M059J (cell line): ENCODE measurements around the gene TBC1D30. TPM values are rescaled to one million over a fixed set of nuclear protein-coding genes. Genes with fewer than 3 reads are reported as not detected.

ENCODE experiments used
- DNase-seq: peaks from one replicate; pipeline ENCODE4 v3.0.0-alpha.2; 2012; ENCODE audit warnings: low read depth
- total RNA-seq: library from RNA; depleted of rRNA; stranded (reverse); fragments of >200 nt; shearing (Covaris generic); gene quantifications from 2 replicates; pipeline ENCODE4 v1.2.3, GENCODE V29; 2014

TBC1D30 gene
- total RNA-seq, 1 experiment from 2014 or later = 3.2 TPM

DNA sequence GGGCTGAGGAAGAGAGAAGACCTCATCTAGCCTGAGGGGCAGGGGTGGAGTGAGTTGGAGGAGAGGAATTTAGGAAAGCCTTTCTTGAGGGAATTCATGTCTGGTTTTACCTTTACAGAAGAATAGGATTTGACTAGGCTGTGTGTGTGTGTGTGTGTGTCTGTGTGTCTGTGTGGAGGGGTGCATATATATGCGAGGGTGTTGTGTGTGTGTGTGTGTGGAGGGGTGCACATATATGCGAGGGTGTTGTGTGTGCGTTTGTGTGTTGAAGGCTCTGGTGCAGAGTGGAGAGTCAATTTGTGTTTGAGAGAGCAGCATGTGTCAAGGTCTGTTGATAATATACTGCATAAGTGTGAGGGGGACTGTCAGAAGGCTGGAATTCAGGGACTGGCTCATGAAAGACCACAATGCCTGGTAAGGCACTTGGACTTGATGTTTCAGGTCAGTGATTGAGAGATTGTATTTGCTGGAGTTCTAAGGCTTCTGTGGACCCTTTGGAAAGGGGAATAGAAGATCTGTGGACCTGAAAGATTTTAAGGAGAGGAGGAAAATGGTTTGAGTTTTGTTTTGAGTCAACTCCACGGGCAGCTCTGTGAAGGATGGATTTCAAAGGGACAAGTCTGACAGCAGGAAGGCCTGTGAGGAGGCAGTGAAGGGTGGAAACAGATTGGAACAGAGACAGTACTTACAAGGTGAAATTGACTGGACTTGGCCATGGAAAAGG, 34.6 kb downstream of the TBC1D30 start:
- no peak for DNase-seq

DNA sequence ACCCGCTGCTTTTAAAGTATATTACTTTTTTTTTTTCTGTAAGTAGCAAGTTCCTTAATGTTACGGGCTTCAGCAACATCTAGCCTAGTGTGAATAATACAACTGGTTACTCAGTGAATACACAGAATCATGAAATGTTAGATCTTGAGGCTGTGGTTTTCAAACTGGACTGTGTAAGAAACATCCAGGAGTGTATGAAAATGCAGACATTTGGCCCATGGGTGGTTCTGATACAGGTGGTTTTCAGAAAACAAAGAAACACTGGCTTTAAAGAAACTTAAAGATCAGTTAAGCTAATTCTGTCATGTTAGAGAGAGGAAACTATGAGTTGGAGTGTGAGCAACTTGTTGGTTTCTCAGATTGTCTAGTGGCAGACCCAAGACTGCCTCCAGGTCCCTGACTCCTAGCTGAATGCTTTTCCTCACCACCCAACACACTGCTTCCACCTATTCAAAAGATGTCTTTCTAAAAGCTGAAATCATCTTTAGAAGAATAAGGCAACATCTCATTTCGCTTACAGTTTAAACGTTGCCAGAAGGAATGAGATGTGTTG, 36.1 kb downstream of the TBC1D30 start:
- no peak for DNase-seq

DNA sequence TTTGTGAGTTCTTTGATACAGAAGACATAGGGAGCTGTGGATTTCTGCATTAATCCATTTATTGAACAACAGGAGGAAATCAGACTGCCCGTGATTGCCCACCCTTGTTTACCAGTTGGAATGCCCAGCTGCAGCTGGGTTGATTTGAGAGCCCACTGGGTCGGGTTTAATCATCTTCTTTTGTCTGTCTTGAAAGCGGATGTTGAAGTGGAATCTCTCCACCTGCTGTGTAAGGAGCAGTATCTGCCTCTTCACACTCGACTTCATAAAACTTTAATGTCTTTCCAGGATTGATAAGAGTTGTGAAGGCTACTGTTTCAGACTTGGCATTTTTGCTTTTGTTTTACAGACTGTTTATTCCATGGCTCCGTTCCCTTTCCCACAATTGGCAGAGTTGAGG, 39.9 kb downstream of the TBC1D30 start:
- DNase-seq = no peak

DNA sequence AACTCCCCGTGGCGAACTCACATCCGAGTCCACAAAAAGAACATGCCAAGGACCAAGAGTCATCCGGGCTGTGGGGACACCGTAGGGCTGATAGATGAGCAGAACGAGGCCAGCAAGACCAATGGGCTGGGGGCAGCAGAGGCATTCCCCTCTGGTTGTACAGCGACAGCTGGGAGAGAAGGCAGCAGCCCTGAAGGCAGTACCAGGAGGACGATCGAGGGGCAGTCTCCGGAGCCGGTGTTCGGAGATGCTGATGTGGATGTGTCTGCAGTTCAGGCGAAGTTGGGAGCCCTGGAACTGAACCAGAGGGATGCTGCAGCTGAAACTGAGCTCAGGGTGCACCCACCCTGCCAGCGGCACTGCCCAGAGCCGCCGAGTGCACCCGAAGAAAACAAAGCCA, 50.7 kb downstream of the TBC1D30 start:
- DNase-seq = no peak

- DNase-seq = no peak
Observed at GRCh38 chr12:64876388-64877071, 52.1 kb downstream of the TBC1D30 start.

DNA sequence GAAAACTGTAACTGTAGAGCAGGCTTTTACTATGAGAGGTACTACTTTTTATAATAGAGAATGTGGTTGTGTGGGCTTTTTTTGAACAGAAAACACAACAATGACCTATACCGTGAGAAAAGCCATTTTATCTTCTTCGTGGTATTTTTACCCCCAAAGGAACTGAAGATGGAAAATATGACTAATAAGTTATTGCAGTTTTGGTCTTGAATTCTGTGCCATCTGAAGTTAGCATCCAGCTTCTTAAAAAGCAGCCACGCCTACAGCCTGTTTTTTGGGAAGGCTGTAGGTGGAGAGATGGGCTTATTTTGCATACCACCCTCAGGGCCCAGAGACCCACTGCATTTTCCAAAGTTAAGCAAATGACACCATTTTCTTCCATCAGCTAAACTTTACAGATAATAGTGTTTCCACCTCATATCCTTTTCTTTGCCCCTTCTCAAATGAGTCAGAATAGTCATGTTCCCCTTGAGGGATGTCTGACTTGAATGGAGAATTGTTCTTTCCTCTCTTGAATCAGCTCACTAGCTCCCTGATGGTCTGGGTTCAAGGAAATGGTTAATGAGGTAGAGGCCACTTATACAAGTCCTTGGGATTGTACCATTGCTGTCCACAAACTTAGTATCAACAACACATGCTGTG, 53.0 kb downstream of the TBC1D30 start:
- no peak for DNase-seq

DNA sequence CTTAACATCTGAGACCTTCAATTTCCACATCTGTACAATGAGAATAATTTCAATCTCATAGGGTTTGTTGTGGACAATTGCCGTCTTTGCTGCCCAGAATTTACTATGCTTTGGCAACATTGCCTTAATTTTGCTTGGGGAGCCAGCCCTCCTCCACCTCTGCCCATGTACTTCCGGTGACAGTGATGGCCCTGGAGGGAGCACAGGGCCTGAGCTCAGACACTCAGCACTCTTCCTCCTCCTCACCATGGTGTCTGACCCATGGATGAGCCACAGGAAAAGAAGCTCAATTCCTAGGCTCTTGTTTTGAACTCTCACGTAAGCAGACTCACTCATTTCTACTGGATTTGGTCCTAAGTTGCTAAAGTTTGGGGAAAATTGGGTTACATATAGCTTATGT, 58.2 kb downstream of the TBC1D30 start:
- DNase-seq = no peak

DNA sequence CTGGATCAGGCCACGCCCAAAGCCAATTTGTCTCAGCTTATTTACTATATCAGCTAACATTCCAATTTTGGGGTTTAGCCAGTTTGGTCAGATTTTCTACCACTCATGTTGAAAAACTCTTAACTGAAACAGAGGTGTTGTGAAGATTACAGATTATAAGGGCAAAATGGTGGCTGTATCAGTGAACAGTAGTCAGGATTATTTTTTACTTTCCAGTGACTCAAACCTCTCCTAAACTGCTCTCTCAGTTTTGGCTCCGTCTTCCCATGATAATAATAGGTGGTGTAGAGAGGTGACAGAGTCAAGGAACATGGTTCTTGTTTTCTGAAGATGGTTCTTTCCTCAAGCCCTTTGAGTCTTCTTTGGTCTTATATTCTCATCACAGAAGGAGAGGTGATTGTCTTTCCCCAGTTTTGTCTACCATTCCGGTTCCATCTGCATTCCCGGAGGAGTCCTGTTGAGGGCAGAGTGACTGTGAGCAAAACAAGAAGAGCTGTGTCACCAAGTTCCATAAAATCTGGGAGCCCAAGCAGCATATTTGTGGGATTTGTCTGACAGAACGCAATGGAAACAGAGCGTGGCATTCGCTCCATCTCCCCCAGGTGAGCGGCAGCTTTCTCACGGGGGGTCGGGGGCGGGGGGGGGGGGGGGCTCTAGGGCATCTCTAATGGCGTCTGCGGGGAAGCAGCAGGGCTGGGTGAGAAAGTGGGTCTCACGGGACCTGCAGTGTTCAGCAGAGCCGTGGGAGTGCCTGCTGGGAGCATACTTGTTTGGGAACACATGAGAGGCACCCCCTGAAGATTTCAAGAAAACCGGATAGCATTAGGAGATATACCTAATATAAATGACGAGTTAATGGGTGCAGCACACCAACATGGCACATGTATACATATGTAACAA, 59.1 kb downstream of the TBC1D30 start:
- DNase-seq = peak; percentile 26

DNA sequence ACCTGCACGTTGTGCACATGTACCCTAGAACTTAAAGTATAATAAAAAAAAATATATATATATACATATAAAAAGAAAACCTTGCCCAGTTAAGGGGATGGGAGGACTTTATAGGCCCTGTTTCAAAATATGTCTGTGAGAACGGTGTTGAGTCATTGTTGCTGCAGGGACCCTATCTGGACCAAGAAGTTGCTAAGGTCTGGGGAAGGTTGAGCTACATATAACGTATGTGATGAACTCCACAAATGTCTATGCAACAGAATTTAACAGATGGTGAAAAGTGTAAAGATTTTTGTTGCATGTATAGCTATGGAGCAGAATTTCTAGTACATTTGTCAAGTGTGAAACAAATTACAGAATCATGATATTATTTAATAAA, 59.7 kb downstream of the TBC1D30 start:
- no peak for DNase-seq

- DNase-seq = no peak
Observed at GRCh38 chr12:64884728-64885127, 60.3 kb downstream of the TBC1D30 start.

DNA sequence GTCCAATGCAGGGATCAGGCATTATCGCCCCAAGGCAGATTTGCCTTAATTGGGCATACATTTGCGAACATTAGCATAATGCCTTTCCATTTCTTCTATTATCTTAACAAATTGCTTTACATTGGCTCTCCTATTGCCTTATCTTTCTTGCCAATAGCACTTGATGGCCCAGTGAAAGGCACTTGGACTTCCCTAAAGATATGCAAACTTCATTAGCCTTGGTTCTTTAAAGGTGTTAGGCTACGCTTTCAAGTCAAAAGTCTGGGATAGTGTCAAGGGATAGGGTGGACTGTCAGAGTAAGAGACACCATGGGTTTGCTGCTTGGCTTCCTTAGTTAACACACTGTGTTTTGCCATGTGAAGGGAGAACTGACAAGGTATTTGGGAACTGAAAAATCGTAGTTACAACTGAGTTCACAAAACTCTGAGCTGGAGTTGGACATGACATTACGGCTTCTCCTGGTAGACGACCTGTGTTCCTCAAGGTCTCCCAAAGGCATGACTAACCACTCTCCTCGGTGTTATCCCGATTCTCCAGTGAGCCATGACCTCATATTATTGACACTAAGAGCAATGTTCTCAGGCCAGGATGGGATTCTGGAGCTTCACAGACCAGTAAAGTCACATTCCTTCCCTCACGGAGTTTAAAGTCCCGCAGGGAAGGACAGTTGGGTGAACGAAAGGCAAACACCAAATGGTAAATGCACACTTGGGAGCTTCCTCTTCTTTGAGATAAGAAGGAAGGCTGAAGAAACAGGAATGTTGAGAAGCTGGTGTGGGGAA, 65.2 kb downstream of the TBC1D30 start:
- no peak for DNase-seq

DNA sequence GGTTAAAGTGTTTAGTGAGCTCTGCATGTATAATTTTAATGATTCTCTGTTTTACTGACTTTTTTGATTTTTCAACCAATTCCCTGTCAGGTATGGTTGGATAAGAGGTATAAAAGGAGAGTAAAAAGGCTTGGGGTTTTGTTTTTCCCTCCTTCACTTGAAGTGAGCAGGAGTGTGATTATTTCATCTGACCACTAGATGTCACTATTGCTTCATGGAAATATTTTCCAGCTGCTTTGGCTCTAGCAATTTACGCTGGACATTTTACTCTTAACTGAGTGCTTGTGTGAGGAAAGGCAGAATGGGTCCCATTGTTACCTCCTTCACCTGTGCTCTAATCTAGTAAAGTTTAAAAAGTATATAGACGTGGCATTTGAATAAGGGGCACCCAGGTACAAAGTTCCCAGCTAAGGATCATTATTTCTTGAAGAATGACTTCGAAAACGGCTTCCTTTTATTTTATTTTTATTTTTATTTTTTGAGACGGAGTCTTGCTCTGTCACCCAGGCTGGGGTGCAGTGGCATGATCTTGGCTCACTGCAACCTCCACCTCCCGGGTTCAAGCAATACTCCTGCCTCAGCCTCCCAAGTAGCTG, 66.5 kb downstream of the TBC1D30 start:
- DNase-seq = peak; percentile 59

GRCh38 chr12:64891629-64892028, 67.2 kb downstream of the TBC1D30 start:
- DNase-seq = no peak

DNA sequence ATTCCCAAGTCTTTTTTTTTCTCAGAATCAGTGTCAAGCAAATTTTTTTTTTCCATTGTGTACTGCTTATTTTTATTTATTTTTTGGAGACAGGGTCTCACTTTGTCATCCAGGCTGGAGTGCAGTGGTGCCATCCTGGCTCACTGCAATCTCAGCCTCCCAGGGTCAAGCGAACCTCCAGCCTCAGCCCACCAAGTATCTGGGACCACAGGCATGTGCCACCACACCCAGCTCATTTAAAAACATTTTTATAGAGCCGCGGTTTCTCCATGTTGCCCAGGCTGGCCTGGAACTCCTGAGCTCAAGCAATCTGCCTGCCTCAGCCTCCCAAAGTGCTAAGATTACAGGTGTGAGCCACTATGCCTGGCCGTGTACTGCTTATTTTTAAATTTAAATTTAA, 68.1 kb downstream of the TBC1D30 start:
- no peak for DNase-seq

- DNase-seq = peak; percentile 57
Observed at GRCh38 chr12:64893961-64894360, 69.5 kb downstream of the TBC1D30 start.

- no peak for DNase-seq
Observed at GRCh38 chr12:64894827-64895475, 70.5 kb downstream of the TBC1D30 start.

DNA sequence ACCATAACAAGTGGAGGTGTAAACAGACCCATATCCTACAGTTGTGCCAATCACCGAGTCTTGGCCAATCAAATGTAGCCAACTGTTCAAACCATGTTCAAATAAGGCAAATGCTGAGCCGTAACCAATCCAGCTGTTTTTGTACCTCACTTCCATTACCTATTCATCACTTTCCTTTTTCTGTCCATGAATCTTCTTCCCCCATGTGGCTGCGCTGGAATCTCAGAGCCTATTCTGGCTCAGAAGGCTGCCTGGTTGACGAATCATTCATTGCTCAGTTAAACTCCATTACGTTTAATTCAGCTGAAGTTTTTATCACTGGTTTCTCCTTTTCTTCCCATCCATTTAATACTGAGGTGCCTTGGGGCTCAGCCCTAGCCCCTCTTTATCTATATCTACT, 71.1 kb downstream of the TBC1D30 start:
- DNase-seq = peak; percentile 42

- peak; percentile 52 for DNase-seq
Observed at GRCh38 chr12:64900540-64900939, 76.1 kb downstream of the TBC1D30 start.

DNA sequence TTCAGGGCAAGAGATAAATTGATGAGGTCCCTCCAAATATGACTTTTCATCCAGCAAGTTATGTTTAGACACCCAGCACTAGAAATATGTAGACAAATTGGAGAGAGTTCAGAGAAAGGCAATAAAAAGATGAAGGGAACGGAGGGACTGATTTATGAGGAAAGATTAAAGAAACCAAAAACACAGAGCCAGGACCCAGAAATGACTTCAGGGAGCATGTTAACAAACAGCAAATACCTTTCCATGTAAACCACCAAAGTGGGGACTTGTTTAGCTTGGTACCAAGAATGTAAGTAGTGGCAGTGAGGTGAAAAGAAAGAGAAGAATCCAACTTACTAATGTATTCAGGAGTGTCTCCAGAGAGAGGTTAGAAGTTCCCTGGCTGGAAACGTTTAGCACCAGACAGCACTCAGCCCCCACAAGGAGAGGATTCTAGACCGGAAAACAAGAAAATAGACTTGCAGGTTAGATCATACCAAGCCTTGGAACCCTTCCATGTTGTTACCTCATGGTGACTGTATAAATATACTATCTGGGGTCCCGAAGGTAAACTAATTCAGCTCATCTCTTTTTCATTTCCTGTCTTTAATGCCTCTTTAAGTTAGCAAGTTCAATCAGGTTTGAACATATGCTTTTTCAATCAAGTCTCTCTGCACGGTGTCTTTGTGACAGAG, 79.2 kb downstream of the TBC1D30 start:
- peak; percentile 38 for DNase-seq
